H1 (cell line): ENCODE results near the gene AGFG1. TPM values are rescaled to one million over a fixed set of nuclear protein-coding genes. Genes with fewer than 3 reads are reported as not detected.

ENCODE experiments used
- CBX5 ChIP-seq: fragments of 300-800, 300-1000 bp; sonication (generic); IDR thresholded peaks from 2 replicates; pipeline ENCODE4 v1.7.1; 2016; ENCODE audit warnings: antibody characterized with exemption, low read length, low read depth
- CHD2 ChIP-seq: IDR thresholded peaks from 2 replicates; pipeline ENCODE4 v1.6.1; 2012; ENCODE audit warnings: low read length, improper control_type of control experiment
- KDM1A ChIP-seq: fragments of 200-600, 300-600 bp; sonication (generic); IDR thresholded peaks from 2 replicates; pipeline ENCODE4 v1.7.1; 2016; ENCODE audit warnings: mild to moderate bottlenecking, low read length, borderline replicate concordance
- MAFK ChIP-seq: IDR thresholded peaks from 2 replicates; pipeline ENCODE4 v1.6.1; 2012; ENCODE audit warnings: low read depth, mild to moderate bottlenecking, improper control_type of control experiment, low read length
- NRF1 ChIP-seq: IDR thresholded peaks from 2 replicates; pipeline ENCODE4 v1.6.1; 2011; ENCODE audit warnings: mild to moderate bottlenecking, low read depth, low read length, improper control_type of control experiment
- RFX5 ChIP-seq: IDR thresholded peaks from 2 replicates; pipeline ENCODE4 v1.6.1; 2011; ENCODE audit warnings: low read depth, low read length, improper control_type of control experiment, borderline replicate concordance
- YY1 ChIP-seq: IDR thresholded peaks from 2 replicates; pipeline ENCODE4 v1.6.1; 2011; ENCODE audit warnings: low read depth, mild to moderate bottlenecking, low read length
- ZNF274 ChIP-seq: IDR thresholded peaks from 2 replicates; pipeline ENCODE4 v1.7.0; 2012; ENCODE audit warnings: low read length, borderline replicate concordance; ENCODE audit errors: extremely low read depth
- polyA plus RNA-seq, 7 experiments: library from polyadenylated mRNA; depleted of rRNA in 3 of 7; stranded (reverse) in 5 of 7; unstranded in 2 of 7; fragments of >200 nt in 5 of 7; fragments of 200-250 nt in 2 of 7; gene quantifications; 1 replicate in 5 of 7; 2 replicates in 1 of 7; 4 replicates in 1 of 7; pipeline versions ENCODE4 v1.2.1 to v1.2.3, GENCODE V29; 2011 to 2013; ENCODE audit warnings: missing spikeins in 2 of 7, mixed read lengths in 2 of 7
- total RNA-seq: library from RNA; stranded (reverse); fragmentation: NEBNext Ultra II Directional; extraction: Animal tissue kit (Norgen Biotek cat#: 25700); gene quantifications from 2 replicates; pipeline ENCODE4 v1.2.1, GENCODE V29; 2021

AGFG1 gene
- total and polyA plus RNA-seq, 2 of the 8 experiments (the other 6 are each of a cell fraction or from before 2014, with no cell fraction given) = 102 to 147 TPM

GRCh38 chr2:227607941-227608340 lies 136.0 kb downstream of the AGFG1 start (continued):
- TF ChIP-seq CBX5 = no peak
- TF ChIP-seq RFX5 = no peak
- no peak for TF ChIP-seq MAFK
- TF ChIP-seq YY1 = no peak
- TF ChIP-seq KDM1A = no peak
- TF ChIP-seq CHD2 = no peak
- TF ChIP-seq ZNF274 = no peak
- no peak for TF ChIP-seq NRF1
